GM18858 (cell line): Measurements from ENCODE around the gene HYI.

Experiments used
- ATAC-seq: cut with Tn5 transposase; IDR thresholded peaks from one replicate; pipeline ENCODE4 v1.9.1; 2021; ENCODE audit not compliant: unreplicated experiment

HYI gene

DNA sequence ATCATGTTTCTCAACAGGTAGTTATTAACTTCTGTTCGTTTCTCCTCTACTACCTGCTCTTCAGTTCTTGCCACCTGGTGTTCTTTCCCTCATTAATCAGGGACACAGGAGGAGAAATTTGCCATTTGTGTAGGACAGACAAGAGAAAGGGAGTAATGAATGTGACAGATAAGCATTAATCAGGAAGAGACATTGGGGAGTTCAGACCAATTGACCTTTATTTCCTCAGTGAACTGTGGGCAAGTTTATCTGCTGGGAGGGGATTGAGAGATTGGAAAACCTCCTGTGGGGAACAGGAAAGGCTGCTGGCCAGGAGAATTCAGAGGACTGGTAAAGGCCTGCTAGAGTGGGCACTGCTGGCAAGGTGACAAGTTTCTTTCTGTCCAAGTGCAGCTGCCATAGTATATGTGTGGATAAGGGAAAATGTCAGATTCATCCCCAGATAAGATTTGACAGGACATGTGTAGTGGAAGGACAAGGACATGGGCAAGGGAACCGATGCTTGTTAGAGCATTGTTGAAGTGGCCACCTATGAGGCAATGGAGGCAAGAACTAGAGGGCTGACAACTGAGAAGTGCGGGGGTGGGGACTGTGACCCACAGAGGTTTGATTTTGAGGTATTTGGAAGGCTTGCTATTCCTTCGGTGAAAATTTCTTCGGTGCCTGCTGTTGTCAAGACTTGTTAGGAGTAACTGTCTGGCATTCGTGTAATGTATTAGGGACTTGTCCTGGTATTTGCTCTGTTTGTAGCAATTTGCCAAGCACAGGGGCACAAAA lies 51.5 kb downstream of the HYI start:
- no peak for ATAC-seq
